NCI-H446 treated with DMSO at 0.1 percent for 48 hours (cell line): ENCODE results near the gene LAG3.
A peak's percentile ranks its signal among the peaks of the same experiment; 100 is the strongest.

ENCODE experiments used
- DNase-seq: peaks from one replicate; lab custom pipeline; 2025; lab: John Stamatoyannopoulos, UW

Gene LAG3

DNA sequence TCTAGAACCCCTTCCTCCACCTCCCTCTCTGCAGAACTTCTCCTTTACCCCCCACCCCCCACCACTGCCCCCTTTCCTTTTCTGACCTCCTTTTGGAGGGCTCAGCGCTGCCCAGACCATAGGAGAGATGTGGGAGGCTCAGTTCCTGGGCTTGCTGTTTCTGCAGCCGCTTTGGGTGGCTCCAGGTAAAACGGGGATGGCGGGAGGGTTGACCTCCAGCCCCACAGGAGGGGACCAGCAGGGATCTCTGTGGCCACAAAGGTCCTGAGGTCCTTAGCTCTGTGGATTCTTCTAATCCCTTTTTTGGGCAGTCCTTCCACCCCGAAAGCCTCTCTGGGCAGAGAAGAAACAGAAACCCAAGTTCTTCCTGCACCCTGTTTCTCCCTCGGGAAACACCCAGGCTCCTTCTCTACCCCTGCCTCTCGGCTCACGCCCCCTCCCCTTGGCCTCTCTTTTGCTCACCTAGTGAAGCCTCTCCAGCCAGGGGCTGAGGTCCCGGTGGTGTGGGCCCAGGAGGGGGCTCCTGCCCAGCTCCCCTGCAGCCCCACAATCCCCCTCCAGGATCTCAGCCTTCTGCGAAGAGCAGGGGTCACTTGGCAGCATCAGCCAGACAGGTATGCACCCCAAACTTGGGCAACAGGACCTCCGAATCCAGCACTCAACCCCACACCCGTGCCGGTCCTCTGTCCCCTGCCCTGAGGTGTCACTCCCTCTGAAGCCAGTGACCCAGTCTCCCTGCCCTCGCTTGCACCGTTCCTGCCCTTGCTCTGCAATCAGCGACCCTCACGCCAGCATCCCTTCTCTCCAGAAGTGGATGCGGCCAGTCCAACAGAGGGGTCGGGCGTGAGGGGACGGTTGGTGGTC is 638 bp downstream of the LAG3 start:
- DNase-seq, result no peak

DNA sequence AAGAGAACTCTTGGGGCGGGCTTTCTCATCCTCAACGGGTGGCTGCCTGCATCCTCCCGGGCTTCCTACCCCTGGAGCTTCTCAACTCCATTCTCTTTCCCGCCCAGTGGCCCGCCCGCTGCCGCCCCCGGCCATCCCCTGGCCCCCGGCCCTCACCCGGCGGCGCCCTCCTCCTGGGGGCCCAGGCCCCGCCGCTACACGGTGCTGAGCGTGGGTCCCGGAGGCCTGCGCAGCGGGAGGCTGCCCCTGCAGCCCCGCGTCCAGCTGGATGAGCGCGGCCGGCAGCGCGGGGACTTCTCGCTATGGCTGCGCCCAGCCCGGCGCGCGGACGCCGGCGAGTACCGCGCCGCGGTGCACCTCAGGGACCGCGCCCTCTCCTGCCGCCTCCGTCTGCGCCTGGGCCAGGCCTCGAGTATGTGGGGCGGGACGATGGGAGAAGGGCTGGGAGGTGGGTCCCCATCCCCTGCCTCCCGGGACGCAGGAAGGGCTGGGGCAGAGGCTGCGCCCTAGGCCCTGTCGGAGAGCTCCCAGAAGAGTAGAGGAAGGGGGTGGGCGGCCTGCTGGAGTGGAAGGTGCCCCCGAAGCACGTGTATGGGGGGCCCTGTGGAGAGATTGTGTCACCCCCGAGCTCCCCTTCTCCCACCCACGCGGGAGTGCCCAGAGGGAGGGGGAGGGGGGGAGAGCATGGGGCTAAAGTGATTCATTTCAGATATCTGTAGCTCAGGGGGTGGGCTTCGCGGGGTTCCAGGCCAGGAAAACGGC is 1.5 kb downstream of the LAG3 start:
- DNase-seq, result no peak

DNA sequence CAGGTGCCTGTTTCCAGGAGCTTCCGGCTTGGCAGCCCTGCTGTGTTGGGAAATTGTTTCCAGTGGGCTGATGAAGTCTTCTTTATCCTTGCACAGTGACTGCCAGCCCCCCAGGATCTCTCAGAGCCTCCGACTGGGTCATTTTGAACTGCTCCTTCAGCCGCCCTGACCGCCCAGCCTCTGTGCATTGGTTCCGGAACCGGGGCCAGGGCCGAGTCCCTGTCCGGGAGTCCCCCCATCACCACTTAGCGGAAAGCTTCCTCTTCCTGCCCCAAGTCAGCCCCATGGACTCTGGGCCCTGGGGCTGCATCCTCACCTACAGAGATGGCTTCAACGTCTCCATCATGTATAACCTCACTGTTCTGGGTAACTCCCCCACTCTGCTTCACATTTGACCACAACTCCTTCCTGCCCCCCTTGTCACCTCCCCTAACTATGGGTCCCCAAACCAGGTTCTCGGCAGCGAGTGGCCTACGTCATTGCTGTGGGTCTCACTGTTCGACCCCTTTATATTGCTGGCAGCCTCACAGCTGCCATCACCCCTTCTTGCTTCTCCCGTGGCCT is 2.3 kb downstream of the LAG3 start:
- no peak for DNase-seq

DNA sequence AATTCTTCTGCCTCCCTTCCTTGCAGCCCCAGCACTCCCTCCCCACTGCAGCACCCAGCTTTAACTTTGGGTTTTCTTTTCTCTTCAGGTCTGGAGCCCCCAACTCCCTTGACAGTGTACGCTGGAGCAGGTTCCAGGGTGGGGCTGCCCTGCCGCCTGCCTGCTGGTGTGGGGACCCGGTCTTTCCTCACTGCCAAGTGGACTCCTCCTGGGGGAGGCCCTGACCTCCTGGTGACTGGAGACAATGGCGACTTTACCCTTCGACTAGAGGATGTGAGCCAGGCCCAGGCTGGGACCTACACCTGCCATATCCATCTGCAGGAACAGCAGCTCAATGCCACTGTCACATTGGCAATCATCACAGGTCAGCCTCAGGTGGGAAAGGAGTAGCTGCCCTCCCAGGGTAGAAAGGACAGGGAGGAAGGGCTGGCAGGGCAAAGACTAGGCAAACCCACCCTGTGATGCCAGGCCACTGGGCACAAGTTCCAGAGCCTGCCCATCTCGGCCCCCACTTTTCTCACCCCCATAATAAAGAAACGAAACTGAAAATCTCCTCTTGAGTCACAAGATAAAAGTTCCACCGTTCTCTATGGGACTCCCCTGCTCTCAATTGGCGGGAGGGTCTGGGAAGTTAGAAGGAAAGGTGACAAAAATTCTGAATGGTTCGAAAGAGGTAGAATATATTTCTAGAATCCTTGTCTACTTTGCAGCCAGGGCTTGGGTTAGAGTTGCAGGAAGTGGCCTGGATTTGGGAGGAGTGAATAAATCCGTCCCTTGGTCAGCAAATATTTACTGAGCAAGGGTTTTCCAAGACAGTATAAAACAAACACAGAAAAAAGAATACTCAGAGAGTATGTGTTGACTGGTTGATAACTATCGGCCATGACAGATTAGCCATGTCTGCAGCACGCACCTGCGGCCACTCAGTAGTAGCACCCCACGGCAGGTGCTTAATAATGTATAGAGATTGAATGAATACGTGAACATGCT is 3.2 kb downstream of the LAG3 start:
- no peak for DNase-seq

DNA sequence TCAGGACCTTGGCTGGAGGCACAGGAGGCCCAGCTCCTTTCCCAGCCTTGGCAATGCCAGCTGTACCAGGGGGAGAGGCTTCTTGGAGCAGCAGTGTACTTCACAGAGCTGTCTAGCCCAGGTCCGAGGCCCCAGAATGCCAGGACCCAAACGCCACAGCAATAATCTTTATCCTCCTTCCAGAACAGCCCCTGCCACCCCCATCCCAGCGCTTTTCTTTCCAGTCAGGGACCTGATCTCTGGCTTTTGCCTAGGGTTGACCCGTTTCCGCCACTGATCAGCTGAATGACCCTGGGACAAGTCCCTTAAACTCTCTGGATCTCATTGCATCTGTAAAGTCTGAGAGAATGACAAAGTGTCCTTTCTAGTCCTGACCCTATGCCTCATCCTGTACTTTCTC is 5.1 kb downstream of the LAG3 start:
- DNase-seq, result no peak

DNA sequence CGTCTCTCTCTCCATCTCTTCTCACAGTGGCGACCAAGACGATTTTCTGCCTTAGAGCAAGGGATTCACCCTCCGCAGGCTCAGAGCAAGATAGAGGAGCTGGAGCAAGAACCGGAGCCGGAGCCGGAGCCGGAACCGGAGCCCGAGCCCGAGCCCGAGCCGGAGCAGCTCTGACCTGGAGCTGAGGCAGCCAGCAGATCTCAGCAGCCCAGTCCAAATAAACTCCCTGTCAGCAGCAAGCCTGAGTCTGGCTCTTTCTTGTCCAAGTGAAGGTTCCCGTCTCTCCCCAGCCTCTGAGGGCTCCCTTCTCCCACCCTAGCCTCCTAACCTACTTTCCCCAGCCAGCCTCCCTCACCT is 5.9 kb downstream of the LAG3 start:
- DNase-seq, result no peak

DNA sequence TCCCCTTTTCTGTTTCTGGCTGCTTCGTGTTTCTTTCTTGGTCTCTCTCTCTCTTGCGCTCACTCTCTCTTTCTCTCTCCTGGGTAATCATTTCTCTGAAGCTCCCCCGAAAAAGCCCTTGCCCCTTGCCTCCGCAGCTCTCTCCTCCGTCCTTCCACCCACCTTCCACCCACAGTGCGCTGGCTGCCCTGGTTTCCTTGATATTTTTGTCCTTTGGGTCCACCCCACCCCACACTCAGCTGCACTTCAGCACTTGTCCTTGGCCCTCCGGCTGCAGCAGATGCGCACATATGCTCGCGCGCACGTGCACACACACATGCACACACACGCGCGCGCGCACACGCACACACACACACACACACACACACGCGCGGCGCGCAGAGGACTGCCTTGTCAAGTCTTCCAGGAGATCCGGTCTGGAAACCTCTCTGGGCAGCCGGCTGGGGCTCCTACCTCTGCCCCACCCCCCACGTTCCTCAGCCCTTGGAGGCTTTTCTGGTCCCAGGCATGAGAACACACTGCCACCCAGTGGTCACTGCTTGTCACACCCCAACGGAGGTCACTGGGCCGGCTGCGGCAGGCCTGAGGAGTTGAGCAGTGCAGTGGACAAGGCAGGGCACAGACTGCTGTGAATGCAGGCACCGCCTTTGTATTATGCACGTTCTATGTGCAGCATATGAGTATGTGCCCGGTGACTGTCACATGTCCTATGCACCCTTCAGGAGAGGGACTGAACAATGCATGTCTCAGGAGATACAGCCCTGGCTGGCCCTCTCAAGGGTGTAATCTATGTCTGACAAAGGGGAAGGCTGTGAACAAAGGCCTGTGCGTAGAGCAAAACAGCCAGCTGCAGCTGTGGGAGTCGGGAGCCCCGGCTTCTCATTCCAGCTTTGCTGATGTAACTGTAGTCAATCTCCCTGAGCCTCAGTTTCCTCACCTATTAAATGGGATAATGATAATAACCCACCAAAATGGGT is 6.5 kb downstream of the LAG3 start:
- DNase-seq, result peak; percentile 77

DNA sequence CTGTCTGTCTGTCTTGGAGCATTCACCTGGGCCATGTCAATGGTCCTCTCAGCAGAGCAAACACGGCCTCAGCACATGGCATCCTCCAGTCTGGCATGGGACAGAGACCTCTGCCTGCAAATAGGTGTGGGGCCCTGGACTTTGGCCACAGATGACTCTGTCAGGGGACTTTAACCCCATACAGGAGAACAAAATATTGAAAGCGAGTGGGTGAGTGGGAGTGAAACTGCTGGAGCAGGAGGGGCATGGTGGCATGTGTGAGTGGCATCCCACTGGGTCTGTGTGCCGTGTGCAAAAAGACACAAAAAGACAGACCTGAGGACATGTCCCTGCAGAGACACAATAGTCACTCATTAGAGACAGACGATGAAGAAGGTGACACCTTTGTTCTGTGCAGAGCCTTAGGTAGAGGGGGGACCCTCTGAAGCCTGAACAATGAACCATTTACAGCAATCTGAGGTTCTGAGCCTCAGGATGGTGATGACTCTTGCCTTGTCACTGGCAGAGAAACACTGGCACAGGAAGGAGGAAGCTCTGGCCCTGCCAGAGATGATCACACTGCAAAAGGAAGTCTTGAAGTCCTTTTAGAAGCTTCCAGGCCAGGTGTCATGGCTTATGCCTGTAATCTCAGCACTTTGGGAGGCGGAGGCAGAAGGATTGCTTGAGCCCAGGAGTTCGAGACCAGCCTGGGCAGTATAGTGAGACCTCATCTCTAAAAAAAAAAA is 7.5 kb downstream of the LAG3 start:
- DNase-seq, result no peak

DNA sequence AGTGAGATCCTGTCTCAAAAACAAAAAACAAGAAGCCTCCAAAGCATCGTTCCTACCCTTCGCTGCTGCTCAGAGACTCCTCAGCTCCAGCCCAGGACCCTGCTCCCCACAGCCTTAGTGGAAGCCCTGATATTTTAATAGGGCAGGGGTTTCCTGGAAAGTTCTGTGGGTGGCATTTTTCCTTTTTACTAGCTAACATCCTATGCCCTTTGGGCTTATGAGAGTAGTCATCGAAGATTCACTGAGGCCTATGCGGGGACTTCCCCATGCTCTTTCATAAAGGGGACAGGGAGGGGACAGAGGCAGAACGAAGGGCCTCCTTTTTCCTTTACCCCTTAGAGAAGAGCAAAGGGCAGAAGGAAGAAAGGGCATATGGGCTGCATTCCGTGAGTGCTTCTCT is 8.3 kb downstream of the LAG3 start:
- DNase-seq, result no peak

DNA sequence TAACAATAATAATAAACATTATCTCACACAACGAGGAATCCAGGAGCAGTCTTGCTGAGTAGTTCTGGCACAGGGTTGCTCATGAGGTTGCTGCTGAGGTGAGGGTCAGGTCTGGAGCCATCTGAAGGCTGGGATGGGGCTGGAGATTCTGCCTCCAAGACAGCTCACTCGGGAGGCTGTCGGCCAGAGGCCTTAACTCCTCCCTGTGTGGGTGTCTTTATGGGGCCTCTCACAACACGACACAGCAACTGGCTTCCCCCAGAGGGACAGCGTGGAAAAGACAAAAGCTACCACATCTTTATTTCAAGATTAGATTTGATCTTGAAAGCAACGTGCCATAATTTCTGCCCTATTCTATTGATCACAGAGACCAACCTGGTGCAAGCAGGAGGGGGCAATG is 9.8 kb downstream of the LAG3 start:
- no peak for DNase-seq

DNA sequence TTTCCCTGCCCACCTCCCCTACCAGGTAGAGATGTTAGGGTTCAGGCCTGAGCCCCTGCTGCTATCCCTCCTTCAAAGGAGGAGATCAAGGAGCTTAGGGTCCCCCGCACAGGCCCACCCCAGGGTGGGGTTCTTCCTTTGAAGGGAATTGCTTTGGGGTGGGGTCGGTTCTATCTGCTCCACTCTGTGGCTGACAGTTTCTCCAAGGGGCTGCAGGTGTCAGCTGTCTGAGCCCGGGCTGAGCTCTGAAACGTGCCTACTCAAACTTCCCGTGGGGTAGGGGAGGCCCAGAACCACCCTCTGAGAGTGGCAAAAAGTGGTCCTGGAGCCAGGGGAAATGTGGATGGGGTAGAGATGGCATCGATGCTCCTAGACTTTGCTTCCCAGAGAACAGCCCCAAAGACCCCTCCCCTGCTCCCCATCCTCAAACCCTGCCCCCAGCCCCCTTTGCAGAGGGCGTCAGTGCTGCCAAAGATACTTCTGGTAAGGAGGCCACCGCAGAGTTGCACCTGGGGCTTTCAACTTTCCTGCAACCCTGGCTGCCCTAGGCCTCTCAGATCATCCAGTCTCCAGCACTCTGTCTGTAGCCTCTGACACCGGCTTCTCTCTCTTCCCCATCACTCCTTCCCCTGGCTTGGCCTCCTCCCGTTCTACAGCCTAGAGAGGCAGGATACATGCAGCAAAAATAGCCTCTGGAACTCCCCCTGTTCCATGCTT is 10.7 kb downstream of the LAG3 start:
- no peak for DNase-seq

DNA sequence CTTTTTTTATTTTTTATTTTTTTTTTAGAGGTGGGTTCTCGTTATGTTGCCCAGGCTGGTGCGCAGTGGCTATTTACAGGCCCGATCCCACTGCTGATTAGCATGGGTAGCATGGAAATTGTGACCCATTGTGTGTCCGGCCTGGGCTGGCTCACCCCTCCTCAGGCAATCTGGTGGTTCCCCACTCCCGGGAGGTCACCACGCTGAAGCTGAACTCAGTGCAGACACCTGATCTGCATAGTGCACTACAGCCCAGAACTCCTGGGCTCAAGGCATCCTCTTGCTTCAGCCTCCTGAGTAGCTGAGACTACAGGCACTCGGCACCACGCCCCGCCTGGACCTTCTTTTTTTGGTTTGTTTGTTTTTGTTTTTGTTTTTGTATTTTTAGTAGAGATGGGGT is 11.5 kb downstream of the LAG3 start:
- DNase-seq, result no peak

DNA sequence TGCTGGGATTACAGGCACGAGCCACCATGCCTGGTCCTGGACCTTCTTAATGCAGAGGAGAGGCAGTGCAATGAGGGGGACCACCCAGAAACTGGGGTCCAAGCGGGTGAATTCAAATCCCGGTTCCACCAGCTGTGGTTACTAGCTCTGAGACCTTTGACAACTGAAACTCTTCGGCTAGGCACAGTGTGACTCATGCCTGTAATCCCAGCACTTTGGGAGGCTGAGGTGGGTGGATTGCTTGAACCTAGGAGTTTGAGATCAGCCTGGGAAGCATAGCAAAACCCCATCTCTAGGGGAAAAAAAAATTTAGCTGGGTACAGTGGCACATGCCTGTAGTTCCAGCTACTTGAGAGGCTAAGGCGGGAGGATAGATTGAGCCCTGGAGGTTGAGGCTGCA is 12.0 kb downstream of the LAG3 start:
- DNase-seq, result no peak

DNA sequence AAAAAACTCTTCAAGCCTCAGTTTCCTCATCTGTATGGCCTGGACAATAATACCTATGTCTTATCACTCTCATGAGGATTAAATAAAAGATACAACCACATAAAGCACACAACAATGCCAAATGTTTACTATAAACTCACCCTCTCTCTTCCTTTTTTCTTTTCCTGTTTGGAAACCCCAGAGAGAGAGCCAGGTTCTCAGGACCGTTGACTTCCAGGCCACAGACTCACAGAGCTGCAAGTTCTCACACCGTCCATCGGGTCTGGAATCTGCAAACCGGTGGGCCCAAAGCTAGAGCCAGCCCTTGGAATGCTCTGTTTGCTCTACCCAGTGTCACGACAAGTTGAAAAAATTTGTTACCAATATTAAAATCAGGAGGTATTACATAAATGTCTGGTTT is 12.4 kb downstream of the LAG3 start:
- DNase-seq, result no peak

DNA sequence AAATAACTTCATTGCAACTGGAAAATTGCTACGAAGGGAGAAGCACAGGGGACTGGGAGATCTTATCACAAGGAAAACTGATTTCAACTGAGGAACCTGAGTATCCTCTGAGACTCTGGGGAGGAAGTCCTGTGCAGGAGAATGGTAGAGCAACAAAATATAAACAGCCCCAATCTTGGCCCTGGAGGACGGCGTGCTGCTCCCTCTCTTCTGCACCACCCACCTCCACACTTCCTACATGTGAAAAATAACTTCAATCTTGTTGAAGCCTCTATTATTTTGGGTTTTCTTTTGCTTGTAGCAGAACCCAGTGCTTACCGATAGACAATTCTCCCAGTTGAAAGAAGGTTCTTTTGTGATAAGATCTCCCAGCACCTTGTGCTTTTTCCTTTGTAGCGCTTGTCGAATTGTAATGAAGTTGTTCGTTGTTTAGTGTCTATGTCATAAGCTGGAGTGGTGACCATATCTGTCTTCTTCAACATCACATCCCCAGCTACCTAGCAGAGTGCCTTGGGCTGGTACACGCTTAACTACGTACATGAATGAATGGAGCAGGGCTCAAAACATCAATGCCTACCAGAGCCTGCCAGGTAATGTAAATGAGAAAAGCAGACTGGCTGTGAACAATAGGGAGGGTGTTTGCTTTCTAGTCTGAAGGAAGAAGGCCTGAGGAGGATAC is 14.2 kb downstream of the LAG3 start:
- DNase-seq, result no peak

DNA sequence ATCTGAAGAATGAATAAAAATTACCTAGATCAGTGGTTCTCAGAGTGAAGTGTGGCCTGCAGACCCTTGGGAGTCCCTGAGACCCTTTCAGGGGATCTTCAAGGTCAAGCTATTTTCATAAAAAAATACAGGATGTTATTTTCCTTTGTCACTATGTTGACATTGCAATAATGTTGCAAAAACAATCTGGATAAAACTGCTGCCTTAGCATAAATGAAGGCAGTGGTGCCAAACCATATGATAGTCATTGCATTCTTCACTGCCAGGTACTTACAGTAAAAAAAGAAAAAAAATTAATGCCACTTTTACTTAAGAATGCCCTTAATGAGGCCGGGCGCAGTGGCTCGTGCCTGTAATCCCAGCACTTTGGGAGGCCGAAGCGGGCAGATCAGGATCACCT is 15.0 kb downstream of the LAG3 start:
- DNase-seq, result no peak

DNA sequence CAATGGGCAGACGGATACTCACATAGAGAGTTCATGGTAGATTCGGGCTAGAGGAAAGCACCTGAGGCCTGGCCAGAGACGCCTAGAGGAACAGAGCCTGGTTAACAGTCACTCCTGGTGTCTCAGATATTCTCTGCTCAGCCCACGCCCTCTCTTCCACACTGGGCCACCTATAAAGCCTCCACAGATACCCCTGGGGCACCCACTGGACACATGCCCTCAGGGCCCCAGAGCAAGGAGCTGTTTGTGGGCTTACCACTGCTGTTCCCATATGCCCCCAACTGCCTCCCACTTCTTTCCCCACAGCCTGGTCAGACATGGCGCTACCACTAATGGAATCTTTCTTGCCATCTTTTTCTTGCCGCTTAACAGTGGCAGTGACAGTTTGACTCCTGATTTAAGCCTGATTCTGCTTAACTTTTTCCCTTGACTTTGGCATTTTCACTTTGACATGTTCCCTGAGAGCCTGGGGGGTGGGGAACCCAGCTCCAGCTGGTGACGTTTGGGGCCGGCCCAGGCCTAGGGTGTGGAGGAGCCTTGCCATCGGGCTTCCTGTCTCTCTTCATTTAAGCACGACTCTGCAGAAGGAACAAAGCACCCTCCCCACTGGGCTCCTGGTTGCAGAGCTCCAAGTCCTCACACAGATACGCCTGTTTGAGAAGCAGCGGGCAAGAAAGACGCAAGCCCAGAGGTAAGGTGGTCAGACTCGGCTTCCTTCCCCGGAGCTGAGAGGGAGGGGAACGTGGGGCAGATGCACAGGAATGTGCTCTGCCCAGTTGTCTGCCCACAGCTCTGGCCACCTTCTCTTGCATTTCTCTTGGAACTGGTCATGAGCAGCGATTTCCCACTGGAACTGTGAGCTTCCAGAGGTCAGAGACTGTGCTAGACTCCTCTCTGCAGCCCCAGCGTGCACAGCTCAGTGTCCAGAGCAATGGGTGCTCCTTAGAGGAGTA is 16.9 kb downstream of the LAG3 start, which contains the start of gene CD4:
TSS of gene CD4 (plus strand) at position 557 of the 953 bp plus-strand sequence. CDS start 10,611 bp downstream, outside the sequence.
- no peak for DNase-seq
